Activated CD8-positive, alpha-beta T cell treated with anti-CD3 and anti-CD28 coated beads for 36 hours (primary cell): ENCODE measurements around the gene DDX10. TPM values are rescaled to one million over a fixed set of nuclear protein-coding genes. Genes with fewer than 3 reads are reported as not detected.

Experiments used
- ATAC-seq: fragments of 200-7000 bp; cut with Tn5 transposase; one replicate; pipeline ENCODE4 v1.10.0; 2021; ENCODE audit warnings: mild to moderate bottlenecking, moderate library complexity
- CTCF ChIA-PET: fragments of 350-600 bp; sonication (Branson Sonifier 250); formaldehyde crosslinking; loops from one replicate; lab custom pipeline; 2021; ENCODE audit warnings: antibody characterized with exemption; lab: Charles Lee
- POLR2A ChIA-PET: fragments of 350-600 bp; sonication (Branson Sonifier 250); formaldehyde crosslinking; loops from one replicate; lab custom pipeline; 2021; ENCODE audit warnings: antibody characterized with exemption; lab: Charles Lee
- DNase-seq: peaks from one replicate; pipeline ENCODE4 v3.0.0-alpha.2; 2020
- H3K27ac Mint-ChIP-seq: one replicate; pipeline ENCODE4 v1.8.0; 2021; ENCODE audit warnings: mild to moderate bottlenecking, mixed read lengths
- H3K27me3 Mint-ChIP-seq: one replicate; pipeline ENCODE4 v1.8.0; 2021; ENCODE audit warnings: mixed read lengths
- H3K36me3 Mint-ChIP-seq: one replicate; pipeline ENCODE4 v1.8.0; 2021; ENCODE audit warnings: low read depth, mixed read lengths
- H3K4me1 Mint-ChIP-seq: one replicate; pipeline ENCODE4 v1.8.0; 2021; ENCODE audit warnings: low read depth, mixed read lengths
- H3K4me3 Mint-ChIP-seq: one replicate; pipeline ENCODE4 v1.8.0; 2021; ENCODE audit warnings: mild to moderate bottlenecking, moderate library complexity, mixed read lengths
- H3K9me3 Mint-ChIP-seq: one replicate; pipeline ENCODE4 v1.8.0; 2021; ENCODE audit warnings: mixed read lengths
- intact Hi-C: fragments of 100-400 bp; cut with micrococcal nuclease; formaldehyde crosslinking; loops from one replicate; pipeline ENCODE4 v1.10.0; 2022
- total RNA-seq, 2 experiments: library from RNA; stranded (reverse); gene quantifications; one replicate each; pipeline ENCODE4 v1.2.3, GENCODE V29; 2021
- TF ChIP-seq, protein P1 (sequence below): fragments of 200-600 bp; IDR thresholded peaks from one replicate; pipeline ENCODE4 v1.8.0; 2022; ENCODE audit warnings: antibody characterized with exemption, mild to moderate bottlenecking

Gene DDX10
- total RNA-seq, 2 experiments from 2014 or later = 45.4 to 46.3 TPM

GRCh38 chr11:108729227-108729871 lies 64.5 kb downstream of the DDX10 start:
- POLR2A ChIA-PET = no interaction called here

DNA sequence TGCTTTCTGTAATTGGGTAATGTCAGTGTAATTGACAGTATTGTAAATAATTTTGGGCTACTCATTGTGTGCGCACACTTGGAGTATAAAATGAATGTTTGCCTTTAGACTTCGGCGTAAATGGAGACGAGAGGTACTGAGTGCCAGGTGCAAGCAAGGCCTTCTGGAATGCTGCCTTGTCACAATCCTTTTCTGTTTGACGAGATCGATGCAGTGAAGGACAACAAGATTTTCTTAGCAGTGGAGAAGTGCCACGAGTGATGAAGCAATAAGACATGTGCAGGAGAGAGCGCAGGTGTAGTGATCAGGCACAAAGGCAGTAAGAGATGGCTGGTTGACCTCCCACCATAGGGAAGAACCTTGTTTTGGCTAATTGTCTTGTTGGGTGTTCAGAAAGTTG lies 67.5 kb downstream of the DDX10 start:
- Mint-ChIP-seq H3K36me3 (peaks cover 53% of the 10 kb centered on the region), H3K27me3 (no peaks in the 10 kb centered on the region), H3K27ac (peak overlapping the region; percentile 53), H3K9me3 (no peaks in the 10 kb centered on the region), H3K4me3 (no peak overlapping the region), H3K4me1 (peaks cover 53% of the 10 kb centered on the region)
- intact Hi-C loops = loop anchor here (10.0 kb wide), 1 partner anchor 122 kb away; no protein-coding TSS in a partner anchor
- ATAC-seq = no peak
- POLR2A ChIA-PET = no interaction called here
- no peak for DNase-seq
- CTCF ChIA-PET = interaction anchor here (2.3 kb wide), 1 partner anchor 8 kb away, joined by 8 read pairs; no protein-coding TSS in a partner anchor
- TF ChIP-seq, protein P1, sequence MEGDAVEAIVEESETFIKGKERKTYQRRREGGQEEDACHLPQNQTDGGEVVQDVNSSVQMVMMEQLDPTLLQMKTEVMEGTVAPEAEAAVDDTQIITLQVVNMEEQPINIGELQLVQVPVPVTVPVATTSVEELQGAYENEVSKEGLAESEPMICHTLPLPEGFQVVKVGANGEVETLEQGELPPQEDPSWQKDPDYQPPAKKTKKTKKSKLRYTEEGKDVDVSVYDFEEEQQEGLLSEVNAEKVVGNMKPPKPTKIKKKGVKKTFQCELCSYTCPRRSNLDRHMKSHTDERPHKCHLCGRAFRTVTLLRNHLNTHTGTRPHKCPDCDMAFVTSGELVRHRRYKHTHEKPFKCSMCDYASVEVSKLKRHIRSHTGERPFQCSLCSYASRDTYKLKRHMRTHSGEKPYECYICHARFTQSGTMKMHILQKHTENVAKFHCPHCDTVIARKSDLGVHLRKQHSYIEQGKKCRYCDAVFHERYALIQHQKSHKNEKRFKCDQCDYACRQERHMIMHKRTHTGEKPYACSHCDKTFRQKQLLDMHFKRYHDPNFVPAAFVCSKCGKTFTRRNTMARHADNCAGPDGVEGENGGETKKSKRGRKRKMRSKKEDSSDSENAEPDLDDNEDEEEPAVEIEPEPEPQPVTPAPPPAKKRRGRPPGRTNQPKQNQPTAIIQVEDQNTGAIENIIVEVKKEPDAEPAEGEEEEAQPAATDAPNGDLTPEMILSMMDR = no peak

More at GRCh38 chr11:108729227-108729871, 64.5 kb downstream of the DDX10 start:
- ATAC-seq (no peak), DNase-seq (no peak)
- peaks cover 5% of the 10 kb centered on the region for H3K9me3 Mint-ChIP-seq
- TF ChIP-seq, protein P1 = no peak
- no peak overlapping the region for H3K4me3 Mint-ChIP-seq
- CTCF ChIA-PET = no interaction called here
- no peak overlapping the region for H3K27ac Mint-ChIP-seq
- H3K4me1 Mint-ChIP-seq = peaks cover 58% of the 10 kb centered on the region
- peaks cover 58% of the 10 kb centered on the region for H3K36me3 Mint-ChIP-seq
- H3K27me3 Mint-ChIP-seq = no peaks in the 10 kb centered on the region
- intact Hi-C loops = no loop called here

DNA sequence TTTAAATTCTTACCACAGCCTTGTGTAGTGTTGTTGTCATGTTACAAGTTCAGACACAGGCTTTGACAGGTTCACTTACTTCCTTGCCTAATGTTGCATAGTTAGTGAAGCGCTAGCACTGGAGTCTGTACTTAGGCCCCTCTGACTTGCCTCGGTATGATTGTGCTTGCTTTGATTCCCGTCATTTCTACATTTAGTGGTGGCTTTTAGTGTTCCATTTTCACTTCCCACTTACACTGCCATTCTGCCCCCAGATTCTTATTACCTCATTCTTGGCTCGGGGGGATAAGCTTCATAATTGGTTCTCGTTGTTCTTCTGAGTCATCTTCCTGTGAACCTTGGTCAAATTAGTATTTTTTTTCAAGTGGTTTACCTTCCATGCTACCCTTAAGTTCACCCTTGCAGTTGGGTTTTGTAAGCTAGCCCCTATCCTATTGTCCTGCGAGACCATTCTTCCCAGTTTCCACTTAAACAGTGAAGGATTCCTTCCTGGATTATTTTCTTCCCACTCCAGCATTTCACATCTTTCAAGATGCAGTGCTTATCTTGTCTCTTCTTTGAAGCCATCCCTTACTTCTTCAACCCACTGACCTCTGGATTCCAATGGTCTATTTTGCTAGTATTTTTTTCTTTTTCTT lies 68.7 kb downstream of the DDX10 start:
- peaks cover 46% of the 10 kb centered on the region for H3K4me1 Mint-ChIP-seq
- CTCF ChIA-PET = interaction anchor here (1.1 to 2.6 kb wide), 10 partner anchors 9 to 120 kb away, joined by 4 to 28 read pairs (median 6); no protein-coding TSS in a partner anchor
- no peaks in the 10 kb centered on the region for H3K9me3 Mint-ChIP-seq
- peak overlapping the region; percentile 86 for H3K27ac Mint-ChIP-seq
- intact Hi-C loops = loop anchor here (10.0 kb wide), 1 partner anchor 121 kb away; no protein-coding TSS in a partner anchor
- peak overlapping the region; percentile 24 for H3K4me3 Mint-ChIP-seq
- POLR2A ChIA-PET = interaction anchor here (1.1 kb wide), 1 partner anchor 19 kb away, joined by 3 read pairs; no protein-coding TSS in a partner anchor
- ATAC-seq (peak; percentile 97), DNase-seq (peak; percentile 68)
- peaks cover 57% of the 10 kb centered on the region for H3K36me3 Mint-ChIP-seq
- TF ChIP-seq, protein P1 = no peak
- H3K27me3 Mint-ChIP-seq = no peaks in the 10 kb centered on the region

DNA sequence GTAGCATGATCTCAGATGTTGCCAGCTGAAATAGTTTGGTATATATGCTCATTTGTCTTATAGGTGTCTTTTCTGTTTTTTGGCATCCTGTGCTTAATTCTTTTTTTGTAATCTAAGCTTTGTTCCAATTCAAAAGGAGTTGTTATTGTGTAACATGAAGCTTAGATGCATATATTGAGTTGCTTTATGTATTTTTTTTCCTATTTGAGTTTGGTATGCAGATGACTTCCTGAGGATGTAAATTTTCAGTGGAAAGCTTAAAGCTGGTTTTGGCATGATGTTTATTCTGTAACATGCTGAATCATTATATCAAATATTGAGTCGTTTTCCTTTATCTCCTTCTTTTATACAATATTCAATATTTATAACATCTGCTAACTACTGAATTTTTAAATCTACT lies 69.4 kb downstream of the DDX10 start:
- Mint-ChIP-seq H3K9me3 (no peaks in the 10 kb centered on the region), H3K4me3 (no peak overlapping the region), H3K4me1 (peaks cover 40% of the 10 kb centered on the region), H3K27me3 (no peaks in the 10 kb centered on the region), H3K36me3 (peaks cover 51% of the 10 kb centered on the region), H3K27ac (peak overlapping the region; percentile 86)
- CTCF ChIA-PET = interaction anchor here (0.7 to 2.6 kb wide), 13 partner anchors 8 to 119 kb away, joined by 3 to 28 read pairs (median 5); no protein-coding TSS in a partner anchor
- intact Hi-C loops = loop anchor here (10.0 kb wide), 1 partner anchor 121 kb away; no protein-coding TSS in a partner anchor
- ATAC-seq (no peak), DNase-seq (no peak)
- POLR2A ChIA-PET = interaction anchor here (0.7 to 1.1 kb wide), 2 partner anchors 20 to 30 kb away, joined by 3 read pairs; no protein-coding TSS in a partner anchor
- TF ChIP-seq, protein P1 = no peak
